IPS-18a (cell line): ENCODE data around the gene FNBP1.
"Not testable (repeated sequence)": the region's sequence is repeated elsewhere in the genome, so short reads cannot be mapped to it uniquely, and the experiment has no call there.

Experiments used
- H3K27ac ChIP-seq: one replicate; pipeline ENCODE4 v1.5.1; 2013; ENCODE audit warnings: low read length
- H3K27me3 ChIP-seq: one replicate; pipeline ENCODE4 v1.6.1; 2013; ENCODE audit warnings: mild to moderate bottlenecking, low read length; ENCODE audit not compliant: control insufficient read depth, insufficient read depth
- H3K36me3 ChIP-seq: one replicate; pipeline ENCODE4 v1.6.1; 2013; ENCODE audit warnings: low read depth, low read length; ENCODE audit not compliant: control insufficient read depth
- H3K4me1 ChIP-seq: one replicate; pipeline ENCODE4 v1.6.1; 2013; ENCODE audit warnings: low read depth, low read length; ENCODE audit not compliant: control insufficient read depth
- H3K4me3 ChIP-seq: one replicate; pipeline ENCODE4 v1.5.1; 2013; ENCODE audit warnings: low read length
- H3K9ac ChIP-seq: one replicate; pipeline ENCODE4 v1.6.1; 2013; ENCODE audit warnings: mild to moderate bottlenecking, low read length, moderate library complexity
- H3K9me3 ChIP-seq: one replicate; pipeline ENCODE4 v1.6.1; 2013; ENCODE audit warnings: low read depth, low read length; ENCODE audit not compliant: control insufficient read depth

The FNBP1 gene

DNA sequence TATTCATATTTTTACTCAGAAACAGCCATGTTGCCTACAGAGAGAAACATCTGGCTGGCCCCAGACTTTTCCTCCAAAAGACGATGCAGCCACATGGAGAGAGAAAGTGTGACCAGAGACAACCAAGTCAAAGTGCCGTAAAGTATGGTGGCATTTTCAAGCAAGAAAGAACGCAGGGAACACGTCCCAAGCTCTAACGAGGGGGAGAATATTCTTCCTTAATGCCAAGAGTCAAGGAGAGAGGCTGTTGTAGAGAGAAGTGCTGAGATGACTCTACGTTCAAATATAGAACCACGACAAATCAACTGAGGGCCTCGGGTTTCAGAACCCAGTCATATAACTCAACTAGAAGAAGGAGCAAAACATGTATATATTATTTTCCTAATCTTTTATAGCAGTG is 55.9 kb downstream of the FNBP1 start:
- Histone ChIP-seq H3K27ac (no peak overlapping the region), H3K4me3 (no peak overlapping the region), H3K27me3 (no peaks in the 10 kb centered on the region), H3K4me1 (peaks cover 9% of the 10 kb centered on the region), H3K9ac (no peak overlapping the region), H3K36me3 (no peaks in the 10 kb centered on the region), H3K9me3 (no peaks in the 10 kb centered on the region)

DNA sequence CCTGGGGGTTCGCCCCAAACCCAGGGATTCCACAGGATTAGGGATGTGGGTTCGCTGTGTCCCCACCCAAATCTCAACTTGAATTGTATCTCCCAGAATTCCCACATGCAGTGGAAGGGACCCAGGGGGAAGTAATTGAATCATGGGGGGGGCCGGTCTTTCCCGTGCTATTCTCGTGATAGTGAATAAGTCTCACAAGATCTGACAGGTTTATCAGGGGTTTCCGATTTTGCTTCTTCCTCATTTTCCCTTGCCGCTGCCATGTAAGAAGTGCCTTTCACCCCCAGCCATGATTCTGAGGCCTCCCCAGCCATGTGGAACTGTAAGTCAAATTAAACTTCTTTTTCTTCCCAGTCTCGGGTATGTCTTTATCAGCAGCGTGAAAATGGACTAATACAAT is 58.4 kb downstream of the FNBP1 start:
- H3K9ac ChIP-seq, H3K4me1 ChIP-seq, H3K9me3 ChIP-seq, H3K36me3 ChIP-seq, H3K4me3 ChIP-seq, H3K27me3 ChIP-seq, H3K27ac ChIP-seq: not testable (repeated sequence)

DNA sequence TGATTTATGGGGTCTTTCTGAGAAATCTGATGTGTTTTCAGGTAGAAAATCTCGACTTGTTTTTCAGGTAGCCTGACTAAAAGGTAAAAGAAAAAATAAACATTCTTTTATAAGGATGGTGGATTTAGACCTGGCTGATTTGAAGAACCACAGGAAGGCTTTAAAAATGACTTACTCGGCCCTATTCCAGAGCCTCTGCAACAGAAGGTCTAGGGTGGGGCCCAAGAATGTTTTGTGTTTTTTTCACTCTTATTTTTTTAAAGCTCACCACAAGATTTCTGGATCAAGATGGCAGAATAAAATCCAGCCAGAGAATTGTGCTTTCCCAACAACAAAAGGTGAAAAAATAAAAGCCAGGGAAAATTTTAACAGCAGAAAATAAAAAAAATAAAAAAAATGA is 59.1 kb downstream of the FNBP1 start:
- Histone ChIP-seq H3K27me3 (no peaks in the 10 kb centered on the region), H3K9ac (no peak overlapping the region), H3K27ac (no peak overlapping the region), H3K4me3 (no peak overlapping the region), H3K36me3 (peaks cover 2% of the 10 kb centered on the region), H3K9me3 (no peaks in the 10 kb centered on the region), H3K4me1 (peaks cover 2% of the 10 kb centered on the region)

DNA sequence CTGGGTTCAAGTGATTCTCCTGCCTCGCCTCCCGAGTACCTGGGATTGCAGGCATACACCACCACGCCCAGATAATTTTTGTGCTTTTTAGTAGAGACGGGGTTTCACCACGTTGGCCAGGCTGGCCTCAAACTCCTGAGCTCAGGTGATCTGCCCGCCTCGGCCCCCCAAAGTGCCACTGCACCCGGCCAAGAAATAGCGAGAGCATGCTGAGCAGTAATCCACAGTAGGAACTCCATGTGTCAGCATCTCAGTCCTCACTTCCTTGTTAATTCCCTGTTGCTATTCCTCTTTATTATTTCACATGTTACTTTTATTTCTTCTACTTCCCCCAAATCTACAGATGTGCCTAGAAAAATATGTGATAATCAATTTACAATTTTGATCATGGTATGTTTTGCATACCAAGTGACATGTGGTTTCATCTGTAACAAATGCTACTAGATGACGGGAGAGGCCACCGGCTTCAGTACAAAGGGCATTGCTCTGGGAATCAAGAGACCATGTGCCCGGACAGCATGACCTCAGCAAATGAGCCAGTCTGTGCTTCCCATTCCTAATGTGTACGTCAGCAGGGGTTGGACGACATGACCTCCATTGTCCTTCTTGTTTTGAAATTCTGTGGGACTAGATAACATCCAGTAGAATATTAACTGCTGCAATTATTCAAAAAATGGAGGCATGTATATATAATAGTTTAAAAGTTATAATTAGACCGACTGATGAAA is 61.6 kb downstream of the FNBP1 start:
- Histone ChIP-seq H3K4me3 (no peak overlapping the region), H3K27ac (no peak overlapping the region), H3K27me3 (no peaks in the 10 kb centered on the region), H3K9ac (no peak overlapping the region), H3K9me3 (no peaks in the 10 kb centered on the region), H3K36me3 (peaks cover 7% of the 10 kb centered on the region), H3K4me1 (no peaks in the 10 kb centered on the region)

DNA sequence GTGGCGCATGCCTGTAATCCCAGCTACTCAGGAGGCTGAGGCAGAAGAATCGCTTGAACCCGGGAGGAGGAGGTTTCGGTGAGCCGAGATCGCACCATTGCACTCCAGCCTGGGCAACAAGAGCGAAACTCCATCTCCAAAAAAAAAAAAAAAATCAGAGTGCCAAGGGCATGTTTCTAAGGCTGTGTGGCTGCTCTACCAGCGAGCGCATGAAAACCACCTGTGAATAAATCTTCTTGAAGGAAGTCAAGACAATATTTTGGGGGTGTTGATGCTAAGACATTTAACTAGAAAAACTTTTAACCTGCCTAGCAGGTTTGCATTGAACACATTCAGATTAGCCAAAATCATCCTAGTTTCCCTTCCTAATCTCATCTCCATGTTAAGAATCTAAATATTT is 62.8 kb downstream of the FNBP1 start:
- H3K4me1 ChIP-seq, H3K9ac ChIP-seq, H3K9me3 ChIP-seq, H3K27ac ChIP-seq, H3K4me3 ChIP-seq, H3K27me3 ChIP-seq, H3K36me3 ChIP-seq: not testable (repeated sequence)

DNA sequence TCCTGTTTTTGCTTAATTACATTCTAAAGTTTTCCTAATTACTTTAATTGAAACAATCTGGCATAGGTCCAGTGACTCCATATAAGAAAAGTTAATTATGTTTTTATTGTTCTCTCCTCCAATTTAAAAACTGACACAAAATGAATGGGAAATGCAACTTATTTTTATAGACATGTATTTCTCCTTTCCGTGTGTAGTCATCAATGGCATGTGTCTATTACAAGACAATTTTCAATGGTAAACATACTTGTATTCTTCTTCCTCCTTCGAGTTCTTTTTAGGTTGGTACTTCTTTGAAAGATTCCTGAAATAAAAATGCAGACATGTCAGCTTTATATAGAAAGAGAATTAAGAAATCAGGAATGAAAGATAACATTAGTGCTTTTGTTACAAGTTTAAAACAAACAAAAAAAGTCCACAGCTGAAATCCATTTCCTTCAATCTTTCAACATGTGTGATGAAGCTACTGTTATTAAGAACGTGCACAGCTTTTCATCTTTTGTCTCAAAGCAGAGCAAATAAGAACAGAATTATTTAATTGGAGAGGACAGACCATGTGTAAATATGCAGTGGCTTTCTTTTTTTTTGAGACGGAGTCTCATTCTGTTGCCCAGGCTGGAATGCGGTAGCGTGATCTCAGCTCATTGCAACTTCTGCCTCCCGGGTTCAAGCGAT is 63.8 kb downstream of the FNBP1 start:
- peaks cover 7% of the 10 kb centered on the region for H3K36me3 ChIP-seq
- H3K9ac ChIP-seq = no peak overlapping the region
- H3K27me3 ChIP-seq = no peaks in the 10 kb centered on the region
- no peak overlapping the region for H3K4me3 ChIP-seq
- no peak overlapping the region for H3K27ac ChIP-seq
- no peaks in the 10 kb centered on the region for H3K4me1 ChIP-seq
- H3K9me3 ChIP-seq = no peaks in the 10 kb centered on the region

DNA sequence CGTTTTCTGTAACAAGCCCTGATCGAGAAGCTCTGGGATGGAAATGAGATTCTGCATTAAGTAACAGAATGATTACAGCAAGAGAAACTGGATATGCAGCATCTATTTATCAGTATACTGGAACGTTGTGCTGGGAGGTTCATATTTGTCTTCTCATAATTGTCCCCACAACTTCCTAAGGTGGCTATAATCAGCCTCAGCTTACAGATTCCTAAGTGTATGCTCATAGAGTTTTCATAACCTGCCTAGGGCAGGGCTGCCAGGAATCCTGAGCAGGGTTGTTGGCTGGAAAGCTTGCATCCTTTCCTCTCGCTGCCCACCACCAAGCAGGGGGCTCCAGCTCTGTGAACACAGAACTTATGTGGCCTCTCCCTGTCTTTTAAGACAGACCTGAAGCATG is 70.2 kb downstream of the FNBP1 start:
- Histone ChIP-seq H3K4me3 (no peak overlapping the region), H3K9me3 (no peaks in the 10 kb centered on the region), H3K4me1 (no peaks in the 10 kb centered on the region), H3K27ac (no peak overlapping the region), H3K9ac (no peak overlapping the region), H3K36me3 (no peaks in the 10 kb centered on the region), H3K27me3 (no peaks in the 10 kb centered on the region)

DNA sequence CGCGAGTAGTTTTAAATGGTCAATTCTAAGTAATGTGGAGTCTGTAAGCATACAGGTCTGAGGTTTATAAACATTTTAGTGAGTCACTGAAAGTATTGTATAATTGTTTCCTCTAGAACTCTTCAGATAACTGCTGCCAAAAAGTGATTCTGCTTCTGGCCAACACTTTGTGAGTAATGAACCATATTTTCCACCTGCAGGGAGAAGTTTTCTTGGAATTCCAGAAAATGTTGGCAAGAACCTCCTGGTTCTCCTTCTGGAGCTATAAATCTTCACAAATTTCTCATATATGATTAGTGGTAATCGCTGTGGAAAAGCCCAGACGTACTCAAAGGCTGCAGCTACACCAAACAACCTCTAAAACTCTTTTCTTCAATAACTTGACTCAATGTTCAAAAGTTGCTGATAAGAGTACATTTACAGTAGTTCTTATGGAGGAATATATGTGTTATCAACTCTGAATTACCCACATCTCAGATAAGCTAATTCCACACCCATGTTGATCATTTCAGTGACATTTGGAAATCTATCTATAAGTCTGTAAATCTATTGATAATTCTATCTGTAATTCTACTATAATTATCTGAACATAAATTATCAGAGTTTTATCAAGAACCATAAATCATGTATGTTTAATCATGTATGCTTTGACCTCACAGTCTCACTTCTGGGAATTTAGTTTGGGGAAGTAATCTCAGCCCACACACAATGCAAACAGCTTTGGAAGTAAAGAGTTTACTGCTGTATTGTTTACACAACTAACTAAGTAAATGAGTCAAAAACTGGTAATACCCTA is 74.1 kb downstream of the FNBP1 start:
- Histone ChIP-seq H3K9me3 (no peaks in the 10 kb centered on the region), H3K9ac (no peak overlapping the region), H3K4me3 (no peak overlapping the region), H3K27ac (no peak overlapping the region), H3K4me1 (peaks cover 15% of the 10 kb centered on the region), H3K36me3 (no peaks in the 10 kb centered on the region), H3K27me3 (no peaks in the 10 kb centered on the region)

DNA sequence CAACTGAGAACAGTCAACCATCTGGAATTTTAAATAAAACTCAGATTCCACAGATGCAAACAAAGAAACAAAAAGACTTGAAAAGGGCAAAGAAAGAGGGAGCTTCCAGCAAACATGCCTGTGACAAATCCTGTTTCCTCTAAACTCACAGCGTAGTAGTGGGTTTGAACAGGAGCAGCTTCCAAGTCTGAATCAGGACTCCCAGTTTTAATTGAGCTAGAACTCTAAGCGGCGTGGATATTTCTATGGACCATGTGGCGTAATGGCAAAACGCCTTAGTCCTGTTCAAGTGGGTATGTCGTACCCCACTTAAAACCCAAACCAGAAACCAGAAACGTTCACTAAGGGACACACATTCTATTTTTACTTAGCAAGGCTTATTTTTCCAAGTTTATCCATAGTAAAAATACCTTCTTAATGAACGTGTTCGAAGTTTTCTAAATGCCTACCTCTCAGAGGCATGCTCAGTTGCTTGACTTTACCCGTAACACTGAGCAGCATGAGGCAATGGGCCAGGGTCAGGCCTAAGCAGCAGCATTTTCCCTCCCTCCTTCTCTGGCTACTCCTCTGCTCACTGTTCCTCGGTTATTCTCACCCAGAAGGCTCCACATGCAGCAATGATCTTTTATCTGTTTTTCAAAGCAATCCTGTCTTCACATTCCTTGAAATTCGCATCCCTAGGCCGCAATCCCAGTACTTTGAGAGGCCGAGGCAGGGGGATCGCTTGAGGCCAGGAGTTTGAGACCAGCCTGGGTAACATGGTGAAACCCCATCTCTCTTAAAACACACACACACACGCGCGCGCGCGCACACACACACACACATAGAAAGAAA is 77.9 kb downstream of the FNBP1 start:
- Histone ChIP-seq H3K27me3 (no peaks in the 10 kb centered on the region), H3K9me3 (no peaks in the 10 kb centered on the region), H3K36me3 (no peaks in the 10 kb centered on the region), H3K4me1 (peaks cover 34% of the 10 kb centered on the region), H3K9ac (peak overlapping the region; percentile 4), H3K4me3 (no peak overlapping the region), H3K27ac (peak overlapping the region; percentile 10)

DNA sequence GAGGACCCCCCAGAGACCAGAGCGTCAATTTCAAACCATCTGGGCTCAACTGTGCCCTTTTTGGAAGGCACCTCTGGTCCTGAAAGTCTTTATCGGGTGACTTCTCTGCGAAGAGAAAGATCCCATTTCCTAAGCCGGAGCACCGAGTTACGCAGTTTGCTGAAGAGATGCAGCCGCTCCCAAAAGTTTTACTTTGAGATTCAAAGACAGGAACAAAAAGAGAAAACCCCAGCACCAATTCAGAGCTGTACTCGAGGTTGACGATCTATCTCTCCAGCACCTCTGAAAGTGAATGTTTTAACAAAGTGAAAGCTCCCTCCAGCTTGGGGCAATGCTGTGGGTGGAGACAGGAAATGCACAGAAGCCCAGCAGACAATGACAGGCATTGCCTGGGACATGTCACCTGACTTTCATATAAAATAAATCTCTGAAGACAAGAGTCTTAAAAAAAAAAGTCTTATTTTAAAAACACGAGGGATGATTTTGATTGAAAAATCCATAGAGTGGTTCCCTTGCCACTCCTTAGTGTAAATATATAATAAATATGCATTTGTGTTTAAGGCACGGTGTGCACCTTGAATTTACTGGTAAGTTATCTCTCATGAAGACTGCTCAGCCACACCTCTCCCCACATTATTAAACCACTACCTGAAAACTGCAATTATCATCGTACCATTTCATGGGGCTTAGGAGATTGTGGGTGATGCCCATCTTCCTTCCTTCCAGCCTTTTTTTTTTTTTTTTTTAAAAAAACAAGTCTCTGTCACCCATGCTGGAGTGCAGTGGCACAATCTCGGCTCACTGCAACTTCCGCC is 79.9 kb downstream of the FNBP1 start:
- Histone ChIP-seq H3K27ac (peak overlapping the region; percentile 19), H3K36me3 (no peaks in the 10 kb centered on the region), H3K4me1 (peaks cover 34% of the 10 kb centered on the region), H3K4me3 (peak overlapping the region; percentile 12), H3K9ac (peak overlapping the region; percentile 35), H3K27me3 (no peaks in the 10 kb centered on the region), H3K9me3 (no peaks in the 10 kb centered on the region)
